ENCODE measurements around the gene LDLRAD3.
A peak's percentile ranks its signal among the peaks of the same experiment; 100 is the strongest.
"Not testable (repeated sequence)": the region's sequence is repeated elsewhere in the genome, so short reads cannot be mapped to it uniquely, and the experiment has no call there.

LDLRAD3 gene

DNA sequence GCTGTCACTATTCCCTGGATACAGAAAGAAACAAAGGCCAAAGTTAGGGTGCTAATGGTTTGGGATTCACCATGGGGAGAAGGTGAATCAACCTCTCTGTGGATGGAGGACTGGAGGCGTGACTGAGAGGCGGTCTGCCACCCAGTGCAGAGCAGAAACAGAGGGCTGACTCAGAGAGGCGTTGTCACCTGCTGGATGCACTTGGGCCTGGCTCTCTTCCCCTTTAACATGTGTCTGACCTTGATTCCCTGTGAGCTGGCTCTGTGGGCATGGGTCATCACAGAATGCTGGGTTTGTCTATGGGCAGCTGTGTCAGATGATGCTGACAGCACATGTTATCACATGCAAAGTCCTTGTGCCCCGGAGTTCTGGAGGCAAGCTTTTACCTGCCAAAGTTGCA is 75.9 kb downstream of the LDLRAD3 start:
- DNase-seq: no peak

DNA sequence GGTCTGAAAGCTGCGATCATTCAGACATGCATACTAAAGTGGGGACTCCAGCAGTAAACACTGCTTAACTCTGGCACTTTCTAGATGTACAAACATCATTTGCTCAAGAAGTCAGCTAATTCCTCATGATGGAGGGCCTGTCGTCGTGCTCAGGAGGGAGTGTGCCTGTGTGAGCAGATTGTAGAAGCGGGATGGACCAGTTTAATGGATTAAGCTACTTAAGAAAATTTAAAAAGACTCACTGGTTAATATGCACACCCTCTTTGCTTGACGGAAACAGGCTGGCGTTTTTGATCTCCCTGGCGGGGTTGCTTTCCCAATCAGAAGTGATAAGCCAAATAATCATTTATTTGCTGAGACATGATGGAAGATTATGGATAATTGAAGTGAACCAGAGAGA is 79.0 kb downstream of the LDLRAD3 start:
- no peak for DNase-seq

DNA sequence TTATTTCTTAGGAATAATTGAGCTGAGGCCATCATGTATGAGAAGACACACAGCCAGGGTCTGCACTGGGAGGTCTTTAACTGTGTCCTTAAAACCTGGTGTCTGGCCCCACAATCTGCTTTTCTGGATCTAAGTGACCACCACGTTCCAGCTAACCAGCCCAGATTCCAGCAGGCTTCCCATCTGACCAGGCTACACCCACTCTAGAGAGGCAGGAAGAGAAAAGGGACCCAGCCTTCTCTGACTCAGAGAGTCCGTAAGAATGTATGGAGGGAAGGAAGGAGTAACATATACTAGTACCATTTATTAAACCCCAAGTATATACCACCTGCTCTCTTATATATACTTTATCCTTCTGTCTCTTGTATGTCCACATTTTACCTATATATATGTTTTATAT is 80.1 kb downstream of the LDLRAD3 start:
- DNase-seq: no peak

DNA sequence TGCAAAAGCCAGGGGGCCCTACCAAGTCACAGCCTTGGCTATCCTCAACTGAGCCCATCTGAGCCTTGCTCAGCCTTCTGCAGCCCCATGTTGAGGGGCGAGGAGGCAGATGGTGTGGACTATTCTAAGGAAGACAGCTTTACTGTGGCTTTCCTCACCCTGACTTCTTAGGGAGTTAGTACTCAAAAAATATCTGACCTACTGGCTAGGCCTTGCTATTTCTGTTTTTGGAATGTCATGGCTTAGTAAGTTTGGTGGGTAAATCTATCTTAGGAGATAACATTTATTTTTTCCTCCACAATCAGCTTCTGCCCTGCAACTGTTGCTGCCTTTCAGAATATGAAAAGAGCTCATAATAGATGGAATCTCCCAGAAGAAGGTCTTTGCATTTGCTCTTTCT is 80.9 kb downstream of the LDLRAD3 start:
- DNase-seq: no peak

DNA sequence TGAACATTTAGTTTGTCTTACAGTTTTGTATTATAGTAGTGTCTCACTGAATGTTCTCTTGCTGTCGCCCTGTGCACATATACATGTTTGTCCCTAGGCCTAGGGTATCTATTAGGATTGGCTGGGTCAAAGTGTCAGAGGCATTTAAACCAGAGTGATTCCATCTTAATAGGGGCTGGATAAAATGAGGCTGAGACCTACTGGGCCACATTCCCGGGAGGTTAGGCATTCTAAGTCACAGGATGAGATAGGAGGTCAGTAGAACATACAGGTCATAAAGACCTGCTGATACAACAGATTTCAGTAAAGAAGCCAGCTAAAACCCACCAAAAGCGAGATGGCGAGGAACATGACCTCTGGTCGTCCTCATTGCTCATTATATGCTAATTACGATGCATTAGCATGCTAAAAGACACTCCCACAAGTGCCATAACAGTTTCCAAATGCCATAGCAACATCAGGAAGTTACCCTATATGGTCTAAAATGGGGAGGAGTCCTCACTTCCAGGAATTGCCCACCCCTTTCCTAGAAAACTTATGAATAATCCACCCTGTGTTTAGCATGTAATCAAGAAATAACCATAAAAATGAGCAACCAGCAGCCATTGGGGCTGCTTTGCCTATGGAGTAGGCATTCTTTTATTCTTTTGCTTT is 82.6 kb downstream of the LDLRAD3 start:
- DNase-seq: no peak

DNA sequence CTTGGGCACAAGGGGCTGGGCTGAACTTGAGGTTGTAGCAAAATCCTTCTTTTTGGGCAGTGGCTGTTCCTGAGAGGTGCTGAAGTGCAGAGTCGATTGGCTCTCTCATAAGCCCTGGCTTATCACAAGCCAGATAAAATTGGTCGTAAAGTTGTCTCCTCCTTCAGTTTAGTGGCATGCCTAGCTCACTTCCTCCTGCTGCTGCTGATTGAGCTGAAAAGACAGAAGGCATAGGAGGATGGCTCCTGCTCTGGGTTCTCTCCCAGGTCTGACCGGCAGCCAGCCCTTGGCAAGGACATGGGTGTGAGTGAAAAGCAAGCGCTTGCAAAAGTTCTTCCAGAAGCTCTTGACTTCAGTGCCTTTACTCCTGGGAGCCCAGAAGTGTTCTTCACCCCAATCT is 83.9 kb downstream of the LDLRAD3 start:
- DNase-seq: no peak

DNA sequence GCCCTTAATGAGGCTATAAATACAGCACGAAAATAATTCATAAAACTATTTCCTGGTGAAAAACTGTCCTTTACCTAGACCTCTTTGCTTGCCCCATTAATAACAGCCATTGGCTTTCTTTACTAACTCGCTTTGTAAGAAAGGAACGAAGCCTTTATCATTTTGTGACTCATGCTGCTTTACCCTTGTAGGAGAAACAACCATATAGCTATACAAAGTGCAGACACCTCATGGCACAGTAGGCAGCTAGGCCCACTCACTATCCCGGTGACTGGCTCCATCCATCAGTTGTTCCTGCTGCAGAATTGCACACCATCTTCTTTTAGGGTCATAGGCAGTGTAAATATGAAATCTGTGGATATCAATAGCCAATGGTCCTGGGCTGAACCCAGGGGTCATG is 85.8 kb downstream of the LDLRAD3 start:
- no peak for DNase-seq

DNA sequence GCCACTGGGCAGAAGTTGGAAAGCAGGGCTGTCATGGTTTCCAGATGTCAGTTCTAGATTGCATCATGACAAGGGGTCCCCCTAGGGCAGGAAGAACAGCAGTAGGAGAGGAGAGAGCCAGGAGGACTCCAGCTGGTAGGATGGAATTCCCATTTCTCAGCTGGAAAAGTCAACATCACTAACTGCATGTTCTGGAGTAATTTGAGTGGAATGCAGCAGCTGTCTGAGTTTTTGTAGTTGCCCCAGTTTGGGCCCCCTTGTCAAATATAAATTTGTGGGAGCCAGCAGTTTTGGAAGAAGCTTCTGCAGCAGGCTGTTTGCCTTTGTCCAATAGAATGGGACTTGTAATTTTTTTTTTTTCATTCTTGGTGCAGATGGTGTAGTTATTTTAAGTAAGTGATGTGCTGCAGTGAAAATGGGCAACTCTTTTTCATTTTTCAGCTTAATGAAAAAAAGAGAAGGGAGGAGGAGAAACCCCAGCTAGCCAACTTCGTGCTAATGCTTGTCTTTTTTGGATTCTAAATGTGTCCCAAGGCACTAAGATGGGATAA is 86.9 kb downstream of the LDLRAD3 start:
- DNase-seq: peak; percentile 56

DNA sequence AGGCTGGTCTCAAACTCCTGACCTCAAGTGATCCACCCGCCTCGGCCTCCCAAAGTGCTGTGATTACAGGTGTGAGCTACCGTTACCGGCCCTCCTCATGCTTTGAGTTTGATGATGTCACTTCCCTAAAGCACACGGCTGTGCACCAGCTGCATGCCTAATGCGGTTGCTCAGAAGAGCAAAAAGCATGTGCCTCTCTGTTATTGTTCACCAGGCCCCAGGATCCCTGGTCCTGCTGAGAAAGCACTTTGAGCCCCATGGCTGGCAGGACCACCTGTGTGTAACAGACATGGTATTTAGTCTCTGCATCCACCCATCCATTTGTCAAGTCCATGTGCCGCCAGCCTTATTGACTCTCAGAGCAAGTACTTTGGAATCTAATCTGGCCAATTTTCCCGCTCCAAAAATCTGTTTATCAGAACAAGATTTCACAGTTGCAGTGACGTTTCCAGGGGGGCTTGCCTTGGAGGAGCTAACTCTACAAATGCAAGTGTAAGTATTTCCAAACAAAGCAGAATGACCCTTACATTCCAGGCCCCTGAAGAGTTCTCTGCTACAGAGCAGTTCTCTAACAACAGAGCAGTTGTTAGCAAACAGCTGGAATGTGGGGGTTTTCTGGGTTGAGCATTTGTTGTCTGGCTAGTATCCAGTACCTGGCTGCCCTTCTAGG is 89.4 kb downstream of the LDLRAD3 start:
- DNase-seq: no peak

DNA sequence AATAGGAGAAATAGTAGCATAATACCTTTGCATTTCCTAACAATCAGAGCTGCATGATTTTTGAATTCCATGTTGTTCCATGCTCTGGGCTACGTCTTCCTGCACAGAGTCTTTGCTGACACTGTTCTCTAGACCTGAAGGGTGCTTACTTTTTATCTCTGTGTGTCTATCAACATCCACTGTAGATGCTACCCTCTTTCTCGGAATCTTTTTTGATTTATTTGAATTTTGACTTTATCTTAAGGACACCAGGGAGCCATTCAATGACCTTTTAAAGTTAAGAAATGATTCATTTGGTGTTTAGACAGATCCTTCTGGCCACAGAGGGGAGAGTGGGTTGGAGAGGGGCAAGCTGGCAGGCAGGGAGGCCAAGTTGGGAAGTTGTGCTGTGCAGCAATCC is 90.1 kb downstream of the LDLRAD3 start:
- DNase-seq: no peak

DNA sequence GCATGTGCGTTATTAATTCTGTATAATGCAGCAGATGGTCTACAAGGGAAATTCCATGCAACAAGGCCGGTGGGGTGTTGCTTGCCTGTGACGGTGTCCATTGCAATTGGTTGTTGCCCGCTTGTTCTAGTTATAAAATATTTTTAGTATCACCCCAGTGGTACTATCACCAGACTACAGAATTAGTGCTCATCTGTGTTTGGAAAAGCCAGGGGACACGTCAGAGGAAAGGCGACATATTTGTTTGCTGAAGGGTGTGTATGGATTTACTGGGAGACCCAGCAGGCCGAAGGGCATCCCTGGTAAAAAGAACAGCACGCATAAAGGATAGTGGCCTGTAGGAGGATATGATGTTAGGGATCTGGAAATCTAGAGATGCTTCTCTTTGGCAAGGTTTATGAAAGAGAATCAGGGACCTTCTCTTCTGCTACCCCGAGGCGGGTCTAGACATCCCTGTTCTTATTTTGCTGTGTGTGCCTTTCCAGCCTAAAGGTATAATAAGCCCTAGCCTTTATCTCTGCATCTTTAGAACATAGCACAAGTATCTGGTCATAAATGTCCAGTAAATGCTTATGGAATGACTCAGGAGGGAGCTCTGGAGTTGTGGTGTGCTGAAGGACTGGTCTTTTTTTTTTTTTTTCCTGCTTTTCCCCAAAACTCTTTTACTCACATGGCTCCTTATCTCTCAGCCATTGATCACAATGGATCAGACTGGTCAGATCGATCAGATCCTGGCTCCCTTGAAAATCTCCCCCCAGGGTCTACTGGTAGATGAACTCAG is 90.9 kb downstream of the LDLRAD3 start:
- no peak for DNase-seq

DNA sequence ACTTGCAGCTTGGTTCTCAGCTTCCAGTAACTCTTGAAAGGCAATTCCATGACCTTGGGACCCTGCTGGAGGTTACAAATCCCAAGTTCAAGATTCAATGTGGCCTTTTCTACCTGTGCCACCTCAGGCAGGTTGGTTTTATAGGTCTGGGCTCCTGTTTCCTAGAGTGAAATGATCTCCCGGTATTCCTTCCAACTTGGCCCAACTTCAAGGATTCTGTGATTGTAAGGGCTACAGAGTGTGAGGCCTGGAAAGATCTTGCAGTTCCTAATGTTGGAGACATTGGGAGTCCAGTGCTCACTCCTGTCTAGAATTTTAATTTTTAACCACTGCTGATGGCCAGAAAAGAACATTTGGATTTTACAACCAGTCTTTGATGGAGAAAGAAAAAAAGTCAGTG is 91.6 kb downstream of the LDLRAD3 start:
- no peak for DNase-seq

DNA sequence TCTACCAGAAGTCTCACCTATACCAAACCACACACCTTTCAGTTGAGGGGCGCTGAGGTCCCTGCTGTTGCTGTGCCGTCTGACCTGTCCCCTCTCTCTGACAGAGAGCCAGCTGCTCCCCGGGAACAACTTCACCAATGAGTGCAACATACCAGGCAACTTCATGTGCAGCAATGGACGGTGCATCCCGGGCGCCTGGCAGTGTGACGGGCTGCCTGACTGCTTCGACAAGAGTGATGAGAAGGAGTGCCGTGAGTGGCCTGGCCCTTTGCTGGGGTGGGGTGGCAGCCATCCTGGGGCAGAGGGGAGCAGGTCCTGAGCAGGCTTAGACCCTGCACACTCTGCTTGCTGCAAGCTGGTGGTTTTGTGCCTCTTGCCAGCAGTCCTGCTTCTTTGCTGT is 92.1 kb downstream of the LDLRAD3 start:
- DNase-seq: no peak

DNA sequence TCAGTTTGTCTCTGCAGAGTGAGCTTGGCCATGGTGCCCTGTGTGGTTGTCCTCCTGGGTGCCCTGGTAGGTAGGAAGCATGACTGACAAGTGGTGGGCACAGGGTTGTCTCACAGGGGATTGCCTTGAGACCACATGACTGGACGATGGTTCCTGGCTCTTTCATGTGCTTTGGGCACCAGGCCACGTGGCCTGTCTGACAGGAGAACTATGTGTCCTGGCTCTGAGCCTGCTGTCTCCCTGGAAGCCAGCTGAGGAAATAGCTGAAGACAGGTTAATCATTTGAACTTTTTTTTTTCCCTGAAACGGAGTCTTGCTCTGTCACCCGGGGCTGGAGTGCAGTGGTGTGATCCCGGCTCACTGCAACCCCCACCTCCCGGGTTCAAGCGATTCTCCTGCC is 93.2 kb downstream of the LDLRAD3 start:
- DNase-seq: no peak

DNA sequence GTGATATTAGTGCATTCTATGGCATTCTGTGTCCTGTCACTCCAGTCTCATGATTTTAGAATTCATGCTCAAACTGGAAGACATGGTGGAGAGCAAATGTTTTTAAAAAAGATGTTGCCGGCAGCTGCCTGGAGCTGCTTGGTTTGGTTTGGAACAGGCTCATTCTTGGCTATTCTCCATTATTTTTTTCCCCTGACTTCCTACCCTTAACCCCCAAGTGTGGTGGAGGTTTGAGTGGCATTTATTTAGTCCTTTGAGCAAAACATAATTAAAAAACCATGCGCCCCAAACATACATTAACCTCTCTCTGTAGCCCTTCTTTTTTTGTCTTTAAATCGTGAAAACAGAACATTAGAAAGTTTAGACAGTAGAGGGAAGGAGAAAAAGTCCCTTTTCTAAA is 94.7 kb downstream of the LDLRAD3 start:
- DNase-seq: no peak

DNA sequence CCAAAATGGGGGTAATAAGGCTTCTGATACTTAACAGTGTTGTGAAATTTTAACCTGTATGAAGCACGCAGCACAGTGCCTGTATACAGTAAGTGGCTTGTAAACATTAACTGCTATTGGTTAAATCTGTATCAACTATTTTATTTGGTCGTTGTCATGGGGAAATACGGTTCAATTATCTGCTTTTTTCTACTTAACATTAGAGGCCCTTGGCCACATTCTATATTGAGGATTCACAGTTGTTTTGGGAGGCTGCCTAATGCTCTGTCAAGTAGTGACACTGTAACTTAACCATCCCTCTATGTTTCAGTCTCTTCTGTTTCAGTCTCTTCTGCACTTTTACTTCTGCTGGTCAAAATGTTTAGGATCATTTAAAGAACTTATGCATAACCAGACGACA is 95.6 kb downstream of the LDLRAD3 start:
- no peak for DNase-seq

DNA sequence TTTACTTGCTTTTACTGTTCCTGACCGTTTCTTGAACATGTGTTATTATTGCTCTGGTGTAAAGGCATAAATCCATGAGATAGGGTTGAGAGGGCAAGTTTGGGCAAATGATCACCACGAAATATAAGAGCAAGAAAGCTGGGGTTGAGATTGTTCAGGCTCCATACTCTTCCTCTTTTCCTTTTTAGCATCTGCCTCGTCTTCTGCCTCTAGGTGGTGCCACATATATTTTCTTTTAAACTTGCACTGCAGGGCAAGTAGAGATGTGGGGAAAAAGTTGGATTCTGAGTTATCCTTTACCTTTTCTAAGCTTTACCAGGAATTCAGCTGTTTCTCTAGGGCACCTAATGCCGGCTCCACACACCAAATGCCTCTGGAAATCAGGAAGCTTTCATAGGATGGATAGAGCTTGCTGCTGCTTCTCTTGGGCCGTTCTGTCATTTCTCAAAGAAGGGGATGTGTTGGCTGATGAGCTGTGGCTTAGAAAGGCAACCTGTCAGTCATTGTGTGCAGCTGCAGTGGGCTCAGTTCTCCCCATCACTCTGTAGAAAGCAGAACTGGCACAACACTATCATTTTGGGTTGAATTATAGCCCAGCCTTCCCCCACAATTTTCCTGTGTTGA is 98.2 kb downstream of the LDLRAD3 start:
- no peak for DNase-seq

DNA sequence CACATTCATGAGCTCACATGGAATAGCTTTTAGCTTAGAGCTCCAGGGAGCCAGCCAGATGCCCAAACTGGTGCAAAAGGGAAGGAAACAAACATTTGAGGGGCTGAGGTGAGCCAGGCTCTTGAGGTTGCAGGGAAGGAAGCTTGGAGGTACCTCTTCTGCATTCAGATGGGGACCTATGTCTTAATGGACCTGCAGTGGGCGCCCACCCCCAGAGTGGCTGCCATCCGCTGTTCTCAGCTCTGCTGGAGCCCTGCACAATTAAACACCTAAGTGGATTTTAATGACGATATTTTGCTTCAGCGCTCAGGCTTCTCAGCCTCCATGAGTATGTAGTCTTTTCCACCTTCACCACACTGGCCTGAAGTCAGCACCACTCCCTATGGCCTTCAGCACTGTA is 100.8 kb downstream of the LDLRAD3 start:
- no peak for DNase-seq

DNA sequence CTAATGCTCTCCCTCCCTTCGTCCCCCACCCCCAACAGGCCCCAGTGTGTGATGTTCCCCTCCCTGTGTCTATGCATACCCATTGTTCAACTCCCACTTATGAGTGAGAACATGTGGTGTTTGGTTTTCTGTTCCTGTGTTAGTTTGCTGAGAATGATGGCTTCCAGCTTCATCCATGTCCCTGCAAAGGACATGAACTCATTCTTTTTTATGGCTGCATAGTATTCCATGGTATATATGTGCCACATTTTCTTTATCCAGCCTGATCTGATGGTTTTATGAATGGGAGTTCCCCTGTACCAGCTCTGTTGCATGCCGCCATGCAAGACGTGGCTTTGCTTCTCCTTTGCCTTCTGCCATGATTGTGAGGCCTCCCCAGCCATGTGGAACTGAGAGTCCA is 102.1 kb downstream of the LDLRAD3 start:
- DNase-seq: not testable (repeated sequence)

DNA sequence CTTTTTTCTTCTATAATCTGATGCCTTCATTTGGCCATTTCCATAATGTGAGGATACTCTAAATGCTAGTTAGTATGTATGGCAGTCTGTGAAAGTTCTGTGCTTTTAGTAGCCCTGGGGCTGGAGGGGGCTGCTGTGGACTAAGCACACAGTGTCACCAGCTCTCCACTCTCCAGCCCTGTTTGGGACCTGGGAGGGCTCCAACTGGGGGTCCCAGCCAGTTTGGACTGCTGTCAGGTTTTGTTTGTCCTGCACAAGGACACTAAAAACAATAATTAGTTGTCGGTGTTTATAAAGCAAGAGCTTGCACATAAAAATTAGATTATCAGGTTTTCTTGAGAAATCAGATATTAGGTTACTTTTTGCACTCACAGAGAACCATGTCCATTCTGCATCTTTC is 103.1 kb downstream of the LDLRAD3 start:
- no peak for DNase-seq

DNA sequence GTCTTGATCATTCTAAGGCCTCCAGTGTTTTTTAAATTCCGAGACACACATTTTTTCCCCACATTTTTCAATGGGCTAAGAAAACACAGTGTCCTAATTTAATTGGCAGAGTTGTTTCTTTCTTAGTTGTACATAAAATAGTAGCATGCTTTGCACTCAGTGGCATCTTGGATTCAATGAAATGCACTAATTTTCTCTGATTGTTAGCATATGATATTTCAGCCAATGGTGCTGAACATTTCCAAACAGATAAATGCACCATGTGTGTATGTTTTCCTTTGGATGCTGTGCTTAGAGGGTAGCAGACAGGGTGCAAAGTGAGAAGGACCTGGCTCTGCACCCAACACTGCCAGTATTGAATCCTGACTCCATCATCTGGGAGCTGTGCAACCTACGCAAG is 103.5 kb downstream of the LDLRAD3 start:
- DNase-seq: no peak

DNA sequence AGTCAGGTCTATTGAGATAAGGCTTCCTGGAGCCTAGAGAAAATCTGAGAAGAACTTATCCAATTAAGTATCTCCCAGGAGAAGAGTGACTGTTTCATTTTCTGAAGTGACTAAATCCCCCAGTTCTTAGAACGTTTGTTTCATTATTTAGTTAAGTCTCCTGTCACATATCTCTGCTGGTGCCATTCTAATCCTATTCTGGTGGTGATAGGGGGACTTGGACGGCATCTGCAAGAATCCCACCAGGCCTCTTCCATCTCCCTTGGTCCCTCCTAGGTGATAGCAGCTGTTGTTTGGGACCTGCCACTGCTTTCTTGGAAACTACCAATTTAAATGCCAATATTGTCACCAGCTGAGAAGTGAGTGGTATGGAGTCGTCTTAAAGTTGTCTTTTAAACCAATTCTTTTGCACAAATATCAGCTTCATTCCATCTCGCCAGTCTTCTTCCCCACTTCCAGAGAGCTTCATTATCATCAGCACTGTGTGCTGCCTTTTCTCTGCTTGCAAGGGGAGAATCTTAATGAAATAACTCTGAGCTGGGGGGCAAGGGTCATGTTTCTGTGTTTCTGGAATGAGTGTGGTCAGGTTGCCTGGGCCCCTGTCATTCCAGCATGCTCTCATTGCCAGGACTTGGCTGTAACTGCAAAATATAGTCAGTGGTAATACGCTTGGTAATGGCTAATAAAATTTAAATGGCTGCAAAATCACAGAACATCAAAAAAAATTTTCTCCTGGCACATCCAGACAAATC is 104.8 kb downstream of the LDLRAD3 start:
- no peak for DNase-seq
